Calu3 (cell line): ENCODE measurements around the gene CCDC91. TPM values are rescaled to one million over a fixed set of nuclear protein-coding genes. Genes with fewer than 3 reads are reported as not detected.

ENCODE experiments used
- BruUV-seq: library from RNA; stranded (reverse); fragments of 400-500 nt; replicated peaks from 2 replicates; lab custom pipeline; 2021; lab: Mats Ljungman, UMichigan
- CTCF ChIA-PET: fragments of 300-600 bp; sonication (Branson Sonifier 250); formaldehyde crosslinking; loops from one replicate; lab custom pipeline; 2022; ENCODE audit warnings: antibody characterized with exemption; lab: Charles Lee
- DNase-seq: peaks from one replicate; pipeline ENCODE4 v3.0.0; 2022
- H3K27ac Mint-ChIP-seq: one replicate; pipeline ENCODE4 v1.8.0; 2022; ENCODE audit warnings: mixed read lengths; ENCODE audit not compliant: unreplicated experiment
- H3K27me3 Mint-ChIP-seq: one replicate; pipeline ENCODE4 v1.8.0; 2022; ENCODE audit warnings: mixed read lengths; ENCODE audit not compliant: unreplicated experiment
- H3K36me3 Mint-ChIP-seq: one replicate; pipeline ENCODE4 v1.8.0; 2022; ENCODE audit warnings: mild to moderate bottlenecking, moderate library complexity, mixed read lengths; ENCODE audit not compliant: insufficient read depth, unreplicated experiment
- H3K4me1 Mint-ChIP-seq: one replicate; pipeline ENCODE4 v1.8.0; 2022; ENCODE audit warnings: mild to moderate bottlenecking, low read depth, mixed read lengths; ENCODE audit not compliant: unreplicated experiment
- H3K4me3 Mint-ChIP-seq: one replicate; pipeline ENCODE4 v1.8.0; 2022; ENCODE audit warnings: mild to moderate bottlenecking, low read depth, moderate library complexity, mixed read lengths; ENCODE audit not compliant: unreplicated experiment
- H3K9me3 Mint-ChIP-seq: one replicate; pipeline ENCODE4 v1.8.0; 2022; ENCODE audit warnings: low read depth, mixed read lengths; ENCODE audit not compliant: unreplicated experiment
- CTCF ChIP-seq: fragments of 200-600 bp; IDR thresholded peaks from one replicate; pipeline ENCODE4 v1.8.0; 2022; ENCODE audit warnings: antibody characterized with exemption; ENCODE audit not compliant: unreplicated experiment
- intact Hi-C: fragments of 100-400 bp; cut with micrococcal nuclease; formaldehyde crosslinking; loops from one replicate; pipeline ENCODE4 v1.10.0; 2022; ENCODE audit not compliant: unreplicated experiment
- total RNA-seq: library from RNA; stranded (reverse); gene quantifications from 2 replicates; pipeline ENCODE4 v1.2.3, GENCODE V29; 2022

The CCDC91 gene
- total RNA-seq, 1 experiment from 2014 or later = 25.6 TPM

- Mint-ChIP-seq H3K27ac (no peak overlapping the region), H3K4me3 (no peak overlapping the region), H3K4me1 (no peaks in the 10 kb centered on the region), H3K9me3 (no peaks in the 10 kb centered on the region), H3K36me3 (no peaks in the 10 kb centered on the region), H3K27me3 (no peaks in the 10 kb centered on the region)
- intact Hi-C loops = no loop called here
- TF ChIP-seq CTCF = no peak
- DNase-seq = no peak
- BruUV-seq = no TSS peak
- CTCF ChIA-PET = no interaction called here
Observed at GRCh38 chr12:28558250-28558649, 368.0 kb downstream of the CCDC91 start.

- H3K4me3 Mint-ChIP-seq = no peak overlapping the region
- TF ChIP-seq CTCF = no peak
- H3K27ac Mint-ChIP-seq = no peak overlapping the region
- no TSS peak for BruUV-seq
- no peaks in the 10 kb centered on the region for H3K36me3 Mint-ChIP-seq
- peaks cover 8% of the 10 kb centered on the region for H3K4me1 Mint-ChIP-seq
- DNase-seq = no peak
- intact Hi-C loops = no loop called here
- no peaks in the 10 kb centered on the region for H3K27me3 Mint-ChIP-seq
- no peaks in the 10 kb centered on the region for H3K9me3 Mint-ChIP-seq
- CTCF ChIA-PET = no interaction called here
Observed at GRCh38 chr12:28563286-28563685, 373.0 kb downstream of the CCDC91 start.

DNA sequence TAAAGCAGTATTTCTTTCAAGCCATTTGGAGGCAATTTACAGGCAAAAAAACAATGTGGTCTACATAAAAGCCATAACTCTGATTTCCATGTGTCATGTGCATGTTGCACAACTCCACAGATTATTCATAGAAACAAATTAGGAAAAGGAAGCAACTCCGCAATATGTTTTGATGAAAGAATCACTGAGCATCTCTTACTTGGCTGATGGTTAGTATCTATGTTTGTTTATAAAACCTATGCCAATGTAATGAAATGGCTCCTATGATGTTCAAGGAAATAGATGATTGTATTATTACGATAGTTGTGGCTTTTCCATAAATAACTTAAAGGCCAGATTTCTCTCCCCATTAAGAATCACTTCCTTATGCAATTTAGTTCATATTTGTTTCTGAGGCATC is 373.7 kb downstream of the CCDC91 start:
- CTCF ChIA-PET = interaction anchor here (0.6 kb wide), 1 partner anchor 140 kb away, joined by 3 read pairs; no protein-coding TSS in a partner anchor
- DNase-seq = no peak
- Mint-ChIP-seq H3K27me3 (no peaks in the 10 kb centered on the region), H3K9me3 (no peaks in the 10 kb centered on the region), H3K4me3 (no peak overlapping the region), H3K36me3 (no peaks in the 10 kb centered on the region), H3K4me1 (peaks cover 8% of the 10 kb centered on the region), H3K27ac (no peak overlapping the region)
- TF ChIP-seq CTCF = no peak
- no TSS peak for BruUV-seq
- intact Hi-C loops = no loop called here

DNA sequence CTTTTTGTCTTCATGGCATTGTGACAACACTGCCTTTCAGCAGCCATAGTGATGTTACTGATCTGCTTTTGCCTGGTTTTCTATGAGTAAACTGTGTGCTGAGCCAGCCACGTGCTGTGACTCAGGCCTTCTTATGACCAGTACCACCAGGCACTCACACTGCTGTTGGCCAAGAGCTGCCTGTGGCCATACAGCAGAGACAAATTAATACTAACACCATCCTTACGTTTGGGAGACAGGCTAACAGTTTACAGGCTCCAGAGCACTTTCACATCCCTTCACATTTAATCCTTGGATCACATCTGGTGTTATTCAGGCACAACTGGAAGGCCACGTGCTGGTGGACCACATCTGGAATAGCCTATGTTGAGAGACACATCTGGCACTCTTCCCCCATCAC is 377.9 kb downstream of the CCDC91 start:
- Mint-ChIP-seq H3K27ac (no peak overlapping the region), H3K9me3 (no peaks in the 10 kb centered on the region), H3K4me3 (no peak overlapping the region), H3K4me1 (peaks cover 32% of the 10 kb centered on the region), H3K27me3 (no peaks in the 10 kb centered on the region), H3K36me3 (no peaks in the 10 kb centered on the region)
- TF ChIP-seq CTCF = no peak
- intact Hi-C loops = no loop called here
- CTCF ChIA-PET = no interaction called here
- BruUV-seq = no TSS peak
- no peak for DNase-seq
